Measurements from ENCODE around the gene IFITM1.

DNA sequence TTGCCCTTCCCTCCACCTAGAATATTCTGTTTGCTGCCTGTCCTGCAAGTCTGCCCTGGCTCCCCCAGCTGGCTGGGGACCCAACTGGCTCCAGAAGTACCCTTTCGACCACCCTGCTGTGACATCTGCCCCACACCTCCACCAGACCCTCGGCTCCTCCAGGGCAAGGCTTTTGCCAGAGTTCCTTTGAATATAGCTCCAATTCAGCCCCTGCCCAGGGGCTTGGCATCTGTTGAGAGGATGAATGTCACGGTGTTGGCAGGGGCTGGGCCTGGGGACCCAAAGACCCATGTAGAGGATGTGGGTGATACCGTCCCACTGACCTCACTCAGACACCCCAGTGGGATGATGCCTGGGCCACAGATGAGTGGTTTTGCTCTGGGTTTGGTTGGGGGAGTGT lies 31.7 kb upstream of the IFITM1 start:
- TF ChIP-seq, protein P1, sequence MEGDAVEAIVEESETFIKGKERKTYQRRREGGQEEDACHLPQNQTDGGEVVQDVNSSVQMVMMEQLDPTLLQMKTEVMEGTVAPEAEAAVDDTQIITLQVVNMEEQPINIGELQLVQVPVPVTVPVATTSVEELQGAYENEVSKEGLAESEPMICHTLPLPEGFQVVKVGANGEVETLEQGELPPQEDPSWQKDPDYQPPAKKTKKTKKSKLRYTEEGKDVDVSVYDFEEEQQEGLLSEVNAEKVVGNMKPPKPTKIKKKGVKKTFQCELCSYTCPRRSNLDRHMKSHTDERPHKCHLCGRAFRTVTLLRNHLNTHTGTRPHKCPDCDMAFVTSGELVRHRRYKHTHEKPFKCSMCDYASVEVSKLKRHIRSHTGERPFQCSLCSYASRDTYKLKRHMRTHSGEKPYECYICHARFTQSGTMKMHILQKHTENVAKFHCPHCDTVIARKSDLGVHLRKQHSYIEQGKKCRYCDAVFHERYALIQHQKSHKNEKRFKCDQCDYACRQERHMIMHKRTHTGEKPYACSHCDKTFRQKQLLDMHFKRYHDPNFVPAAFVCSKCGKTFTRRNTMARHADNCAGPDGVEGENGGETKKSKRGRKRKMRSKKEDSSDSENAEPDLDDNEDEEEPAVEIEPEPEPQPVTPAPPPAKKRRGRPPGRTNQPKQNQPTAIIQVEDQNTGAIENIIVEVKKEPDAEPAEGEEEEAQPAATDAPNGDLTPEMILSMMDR (conservative IDR thresholded peaks at IDR 0.05; ENCODE audit: low read depth, low read length), result no peak
- no peak for TF ChIP-seq EZH2phosphoT487 (IDR thresholded peaks at IDR 0.05; ENCODE audit: borderline replicate concordance, low read length)
